ENCODE data around the gene METTL6. TPM values are rescaled to one million over a fixed set of nuclear protein-coding genes. Genes with fewer than 3 reads are reported as not detected.
"Not testable (repeated sequence)": the region's sequence is repeated elsewhere in the genome, so short reads cannot be mapped to it uniquely, and the experiment has no call there.

The METTL6 gene
- total RNA-seq, 1 experiment from 2014 or later, result 23.2 TPM

DNA sequence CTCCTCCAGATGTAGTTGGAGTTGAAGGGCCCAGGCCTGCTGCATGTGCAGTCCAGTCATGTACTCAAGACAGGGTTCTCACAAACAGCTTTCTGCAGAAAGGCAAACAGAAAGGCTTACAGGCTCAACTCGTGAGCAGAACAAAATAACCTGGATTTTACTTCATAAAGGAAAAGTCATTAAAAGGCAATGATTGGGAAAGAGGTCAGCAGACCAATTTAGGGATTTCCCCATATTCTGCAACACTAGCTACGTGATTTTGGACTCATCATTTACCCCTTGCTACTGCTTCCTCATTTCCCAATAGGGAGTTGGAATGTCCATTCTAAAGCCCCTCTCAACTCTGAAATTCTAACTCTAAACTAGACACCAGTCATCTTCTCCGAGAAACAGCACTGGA, 18.1 kb downstream of the METTL6 start:
- no peak overlapping the region for H3K4me3 ChIP-seq (ENCODE audit: low read length)
- H3K4me1 ChIP-seq (ENCODE audit: low read length), result no peaks in the 10 kb centered on the region
- H4K20me1 ChIP-seq (ENCODE audit: insufficient read depth, low read depth, low read length), result 0 out of 2 replicates have a peak, but pooled peaks cover 4% of the 10 kb centered on the region
- H3K36me3 ChIP-seq (ENCODE audit: insufficient read depth, low read length), result peaks cover 13% of the 10 kb centered on the region; the same call in 1 of the 2 replicates
- DNase-seq, result no peak
- no peak overlapping the region for H3K9ac ChIP-seq (ENCODE audit: low read length)
- no peak overlapping the region for H2AFZ ChIP-seq (ENCODE audit: low read length)
- H3K9me2 ChIP-seq (replicated peaks; ENCODE audit: insufficient read depth, low read length), result no peaks in the 10 kb centered on the region
- no peaks in the 10 kb centered on the region for H3K27me3 ChIP-seq (ENCODE audit: low read length)
- H3K4me2 ChIP-seq (ENCODE audit: low read depth, low read length, poor library complexity, severe bottlenecking), result no peak overlapping the region
- no peaks in the 10 kb centered on the region for H3K9me3 ChIP-seq (ENCODE audit: low read length)
- H3K79me2 ChIP-seq (ENCODE audit: low read length), result no peaks in the 10 kb centered on the region
- H3K27ac ChIP-seq (ENCODE audit: low read length), result no peak overlapping the region

DNA sequence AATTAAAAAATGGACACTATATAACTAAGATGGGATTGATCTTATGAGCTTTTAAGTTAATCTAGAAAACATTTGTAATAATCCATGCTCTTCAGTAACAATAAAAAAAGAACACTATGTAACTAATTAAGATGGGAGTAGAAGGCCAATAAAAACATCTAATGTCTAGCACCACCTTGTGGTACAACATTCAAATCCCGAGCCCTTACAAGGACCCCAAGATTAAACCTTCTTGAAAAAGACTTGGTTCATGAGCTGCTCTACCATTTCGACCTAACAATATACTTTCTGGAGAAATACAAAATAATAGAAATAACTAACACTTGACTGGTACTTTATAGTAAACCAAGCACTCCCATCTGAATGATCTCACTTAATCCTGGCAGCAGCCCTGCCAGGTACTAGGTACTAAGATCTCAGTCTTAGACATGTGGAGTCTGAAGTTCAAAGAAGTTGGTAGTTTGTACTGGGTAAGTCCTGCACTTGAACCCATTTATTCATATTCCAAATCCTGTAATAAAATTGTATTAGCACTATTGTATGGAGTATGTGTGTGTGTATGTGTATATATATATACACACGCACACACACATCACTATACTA, 21.8 kb downstream of the METTL6 start:
- Histone ChIP-seq H3K36me3 (ENCODE audit: insufficient read depth, low read length) (no peaks in the 10 kb centered on the region), H3K4me3 (ENCODE audit: low read length) (no peak overlapping the region), H3K4me1 (ENCODE audit: low read length) (no peaks in the 10 kb centered on the region), H3K27ac (ENCODE audit: low read length) (no peak overlapping the region), H3K4me2 (ENCODE audit: low read depth, low read length, poor library complexity, severe bottlenecking) (no peak overlapping the region), H3K9me2 (replicated peaks; ENCODE audit: insufficient read depth, low read length) (no peaks in the 10 kb centered on the region), H4K20me1 (ENCODE audit: insufficient read depth, low read depth, low read length) (0 out of 2 replicates have a peak, but pooled peaks cover 4% of the 10 kb centered on the region), H3K9me3 (ENCODE audit: low read length) (no peaks in the 10 kb centered on the region), H3K79me2 (ENCODE audit: low read length) (no peaks in the 10 kb centered on the region), H2AFZ (ENCODE audit: low read length) (no peak overlapping the region), H3K9ac (ENCODE audit: low read length) (no peak overlapping the region), H3K27me3 (ENCODE audit: low read length) (no peaks in the 10 kb centered on the region)
- DNase-seq, result peak; percentile 82

DNA sequence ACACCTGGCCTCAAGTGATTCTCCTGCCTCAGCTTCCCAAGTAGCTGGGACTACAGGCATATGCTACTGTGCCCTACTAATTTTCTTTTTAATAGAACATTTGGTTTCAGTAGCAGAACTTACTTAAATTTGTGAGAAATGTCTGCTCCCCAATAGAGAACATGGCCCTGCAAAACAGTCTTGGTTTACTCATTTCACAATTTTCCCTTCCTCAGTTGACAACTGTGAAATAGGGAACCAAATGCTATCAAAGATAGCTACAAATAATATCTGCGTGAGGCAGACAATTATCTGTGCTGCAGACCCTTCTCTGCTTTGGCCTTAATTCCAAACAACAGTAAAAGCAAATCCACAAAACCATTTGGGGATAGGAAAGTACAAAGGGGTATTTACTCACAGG, 22.6 kb downstream of the METTL6 start:
- Histone ChIP-seq H3K9me2 (replicated peaks; ENCODE audit: insufficient read depth, low read length) (no peaks in the 10 kb centered on the region), H3K27me3 (ENCODE audit: low read length) (no peaks in the 10 kb centered on the region), H3K27ac (ENCODE audit: low read length) (no peak overlapping the region), H3K36me3 (ENCODE audit: insufficient read depth, low read length) (no peaks in the 10 kb centered on the region), H3K4me3 (ENCODE audit: low read length) (no peak overlapping the region), H2AFZ (ENCODE audit: low read length) (no peak overlapping the region), H3K9ac (ENCODE audit: low read length) (no peak overlapping the region), H3K79me2 (ENCODE audit: low read length) (no peaks in the 10 kb centered on the region), H4K20me1 (ENCODE audit: insufficient read depth, low read depth, low read length) (0 out of 2 replicates have a peak, but pooled peaks cover 4% of the 10 kb centered on the region), H3K9me3 (ENCODE audit: low read length) (no peaks in the 10 kb centered on the region), H3K4me2 (ENCODE audit: low read depth, low read length, poor library complexity, severe bottlenecking) (no peak overlapping the region), H3K4me1 (ENCODE audit: low read length) (no peaks in the 10 kb centered on the region)
- DNase-seq, result no peak

DNA sequence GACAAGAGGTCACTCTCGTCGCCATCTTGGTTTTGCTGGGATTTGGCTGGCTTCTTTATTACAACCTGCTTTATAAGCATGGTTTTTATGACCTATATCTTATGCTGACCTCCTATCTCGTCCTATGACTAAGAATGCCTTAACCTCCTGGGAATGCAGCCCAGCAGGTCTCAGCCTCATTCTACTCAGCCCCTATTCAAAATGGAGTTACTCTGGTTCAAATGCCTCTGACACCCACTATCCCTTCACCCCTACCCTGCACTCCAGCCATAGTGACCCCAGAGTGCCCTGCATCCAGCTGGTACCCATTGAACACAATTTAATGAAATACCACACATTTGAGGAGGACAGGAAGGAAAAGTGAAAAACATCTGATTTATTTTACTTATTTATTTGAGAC, 23.4 kb downstream of the METTL6 start:
- Histone ChIP-seq H3K4me2 (ENCODE audit: low read depth, low read length, poor library complexity, severe bottlenecking) (no peak overlapping the region), H3K4me1 (ENCODE audit: low read length) (no peaks in the 10 kb centered on the region), H3K36me3 (ENCODE audit: insufficient read depth, low read length) (no peaks in the 10 kb centered on the region), H3K9me3 (ENCODE audit: low read length) (no peaks in the 10 kb centered on the region), H3K9me2 (replicated peaks; ENCODE audit: insufficient read depth, low read length) (no peaks in the 10 kb centered on the region), H3K27me3 (ENCODE audit: low read length) (no peaks in the 10 kb centered on the region), H3K79me2 (ENCODE audit: low read length) (no peaks in the 10 kb centered on the region), H4K20me1 (ENCODE audit: insufficient read depth, low read depth, low read length) (0 out of 2 replicates have a peak, but pooled peaks cover 4% of the 10 kb centered on the region), H2AFZ (ENCODE audit: low read length) (no peak overlapping the region), H3K9ac (ENCODE audit: low read length) (no peak overlapping the region), H3K4me3 (ENCODE audit: low read length) (no peak overlapping the region), H3K27ac (ENCODE audit: low read length) (no peak overlapping the region)
- no peak for DNase-seq

DNA sequence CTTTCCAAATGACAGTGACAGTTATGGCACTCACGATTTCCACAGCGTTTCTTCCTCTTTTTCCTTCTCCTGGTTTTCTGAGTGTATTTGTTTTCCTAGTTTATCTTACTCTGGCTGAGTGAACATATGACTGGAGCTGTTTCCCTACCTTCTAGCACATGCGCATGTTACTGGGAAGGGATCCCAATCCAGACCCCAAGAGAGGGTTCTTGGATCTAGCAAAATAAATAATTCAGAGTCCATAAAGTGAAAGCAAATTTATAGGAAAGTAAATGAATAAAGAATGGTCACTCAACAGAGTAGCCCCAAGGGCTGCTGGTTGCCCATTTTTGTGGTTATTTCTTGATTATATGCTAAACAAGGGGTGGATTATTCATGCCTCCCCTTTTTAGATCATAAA, 23.8 kb downstream of the METTL6 start:
- H3K4me2 ChIP-seq (ENCODE audit: low read depth, low read length, poor library complexity, severe bottlenecking), result no peak overlapping the region
- H3K9ac ChIP-seq (ENCODE audit: low read length), result no peak overlapping the region
- no peaks in the 10 kb centered on the region for H3K36me3 ChIP-seq (ENCODE audit: insufficient read depth, low read length)
- H3K79me2 ChIP-seq (ENCODE audit: low read length), result no peaks in the 10 kb centered on the region
- H3K9me3 ChIP-seq (ENCODE audit: low read length), result no peaks in the 10 kb centered on the region
- no peaks in the 10 kb centered on the region for H3K4me1 ChIP-seq (ENCODE audit: low read length)
- H3K4me3 ChIP-seq (ENCODE audit: low read length), result no peak overlapping the region
- 0 out of 2 replicates have a peak, but pooled peaks cover 4% of the 10 kb centered on the region for H4K20me1 ChIP-seq (ENCODE audit: insufficient read depth, low read depth, low read length)
- DNase-seq, result no peak
- H3K9me2 ChIP-seq (replicated peaks; ENCODE audit: insufficient read depth, low read length), result no peaks in the 10 kb centered on the region
- no peaks in the 10 kb centered on the region for H3K27me3 ChIP-seq (ENCODE audit: low read length)
- no peak overlapping the region for H2AFZ ChIP-seq (ENCODE audit: low read length)
- no peak overlapping the region for H3K27ac ChIP-seq (ENCODE audit: low read length)

DNA sequence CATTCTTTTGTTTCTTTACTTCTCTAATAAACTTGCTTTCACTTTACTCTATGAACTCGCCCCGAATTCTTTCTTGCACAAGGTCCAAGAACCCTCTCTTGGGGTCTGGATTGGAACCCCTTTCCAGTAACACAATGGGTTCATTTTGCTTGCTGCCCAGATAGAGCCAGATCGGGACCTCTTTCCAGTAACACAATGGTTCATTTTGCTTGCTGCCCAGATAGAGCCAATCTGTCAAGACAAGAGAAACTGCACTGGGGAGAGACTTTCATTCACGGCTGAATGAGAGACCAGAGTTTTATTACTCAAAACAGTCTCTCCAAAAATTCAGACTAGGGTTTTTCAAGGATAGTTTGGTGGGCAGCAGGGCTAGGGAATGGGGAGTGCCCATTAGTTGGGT, 25.4 kb downstream of the METTL6 start:
- H4K20me1 ChIP-seq (ENCODE audit: insufficient read depth, low read depth, low read length), result 0 out of 2 replicates have a peak, but pooled peaks cover 4% of the 10 kb centered on the region
- no peaks in the 10 kb centered on the region for H3K27me3 ChIP-seq (ENCODE audit: low read length)
- H2AFZ ChIP-seq (ENCODE audit: low read length), result no peak overlapping the region
- H3K4me2 ChIP-seq (ENCODE audit: low read depth, low read length, poor library complexity, severe bottlenecking), result no peak overlapping the region
- no peaks in the 10 kb centered on the region for H3K36me3 ChIP-seq (ENCODE audit: insufficient read depth, low read length)
- H3K79me2 ChIP-seq (ENCODE audit: low read length), result no peaks in the 10 kb centered on the region
- no peaks in the 10 kb centered on the region for H3K9me2 ChIP-seq (replicated peaks; ENCODE audit: insufficient read depth, low read length)
- H3K9ac ChIP-seq (ENCODE audit: low read length), result no peak overlapping the region
- H3K9me3 ChIP-seq (ENCODE audit: low read length), result no peaks in the 10 kb centered on the region
- no peak overlapping the region for H3K27ac ChIP-seq (ENCODE audit: low read length)
- no peak for DNase-seq
- H3K4me1 ChIP-seq (ENCODE audit: low read length), result no peaks in the 10 kb centered on the region
- H3K4me3 ChIP-seq (ENCODE audit: low read length), result no peak overlapping the region

DNA sequence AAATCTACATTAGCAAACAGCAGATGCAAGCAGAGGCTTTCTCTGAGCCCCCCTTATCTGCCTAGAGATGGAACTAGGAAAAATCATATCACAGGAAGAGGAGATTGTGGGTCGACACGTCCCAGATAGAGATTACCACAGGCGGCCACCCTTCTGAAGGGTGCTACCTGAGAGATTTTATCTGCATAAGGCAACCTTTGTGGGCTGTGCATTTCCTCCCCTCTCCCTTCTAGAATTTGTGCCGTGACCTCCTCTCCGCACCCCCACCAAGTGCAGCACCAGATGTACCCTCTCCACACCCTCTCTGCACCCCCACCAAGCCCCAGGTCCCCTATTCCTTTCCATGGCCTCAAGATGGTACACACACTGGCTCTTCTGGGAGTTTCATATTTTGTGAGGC, 27.4 kb downstream of the METTL6 start:
- H3K9me3 ChIP-seq (ENCODE audit: low read length), result no peaks in the 10 kb centered on the region
- H3K79me2 ChIP-seq (ENCODE audit: low read length), result no peaks in the 10 kb centered on the region
- H3K36me3 ChIP-seq (ENCODE audit: insufficient read depth, low read length), result no peaks in the 10 kb centered on the region
- no peak overlapping the region for H3K9ac ChIP-seq (ENCODE audit: low read length)
- no peak overlapping the region for H3K4me2 ChIP-seq (ENCODE audit: low read depth, low read length, poor library complexity, severe bottlenecking)
- H3K4me3 ChIP-seq (ENCODE audit: low read length), result no peak overlapping the region
- H2AFZ ChIP-seq (ENCODE audit: low read length), result no peak overlapping the region
- H3K27me3 ChIP-seq (ENCODE audit: low read length), result no peaks in the 10 kb centered on the region
- no peak overlapping the region for H3K27ac ChIP-seq (ENCODE audit: low read length)
- peak; percentile 32 for DNase-seq
- no peaks in the 10 kb centered on the region for H3K9me2 ChIP-seq (replicated peaks; ENCODE audit: insufficient read depth, low read length)
- 0 out of 2 replicates have a peak, but pooled peaks cover under 1% of the 10 kb centered on the region for H4K20me1 ChIP-seq (ENCODE audit: insufficient read depth, low read depth, low read length)
- no peaks in the 10 kb centered on the region for H3K4me1 ChIP-seq (ENCODE audit: low read length)

DNA sequence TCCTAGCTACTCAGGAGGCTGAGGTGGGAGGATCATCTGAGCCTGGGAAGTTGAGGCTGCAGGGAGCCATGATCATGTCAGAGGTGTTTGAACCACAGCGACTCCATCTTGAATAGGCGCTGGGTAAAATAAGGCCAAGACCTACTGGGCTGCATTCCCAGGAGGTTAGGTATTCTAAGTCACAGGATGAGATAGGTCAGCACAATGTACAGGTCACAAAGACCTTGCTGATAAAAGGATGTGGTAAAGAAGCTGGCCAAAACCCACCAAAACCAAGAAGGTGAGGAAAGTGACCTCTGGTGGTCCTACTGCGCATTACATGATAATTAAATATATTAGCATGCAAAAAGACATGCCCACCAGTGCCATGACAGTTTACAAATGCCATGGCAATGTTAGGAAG, 28.6 kb downstream of the METTL6 start:
- H2AFZ ChIP-seq (ENCODE audit: low read length); H3K9me2 ChIP-seq (replicated peaks; ENCODE audit: insufficient read depth, low read length); H3K36me3 ChIP-seq (ENCODE audit: insufficient read depth, low read length); H4K20me1 ChIP-seq (ENCODE audit: insufficient read depth, low read depth, low read length); H3K4me3 ChIP-seq (ENCODE audit: low read length); H3K79me2 ChIP-seq (ENCODE audit: low read length); H3K27me3 ChIP-seq (ENCODE audit: low read length); H3K4me1 ChIP-seq (ENCODE audit: low read length); H3K4me2 ChIP-seq (ENCODE audit: low read depth, low read length, poor library complexity, severe bottlenecking); H3K27ac ChIP-seq (ENCODE audit: low read length); H3K9ac ChIP-seq (ENCODE audit: low read length); H3K9me3 ChIP-seq (ENCODE audit: low read length): not testable (repeated sequence)
- DNase-seq, result peak; percentile 81
